GM12872 (cell line): Measurements from ENCODE around the gene MRGPRD.
A peak's percentile ranks its signal among the peaks of the same experiment; 100 is the strongest.

Experiments
- CTCF ChIP-seq: IDR thresholded peaks from 3 replicates; pipeline ENCODE4 v1.5.1; 2011; ENCODE audit warnings: low read depth, mild to moderate bottlenecking, low read length, moderate library complexity; ENCODE audit not compliant: insufficient read depth

Gene MRGPRD

GRCh38 chr11:68959465-68960293 is 21.1 kb downstream of the MRGPRD start:
- no peak for TF ChIP-seq CTCF

GRCh38 chr11:68958211-68958610 is 22.6 kb downstream of the MRGPRD start:
- no peak for TF ChIP-seq CTCF

GRCh38 chr11:68956547-68957254 is 24.1 kb downstream of the MRGPRD start:
- TF ChIP-seq CTCF, result no peak

GRCh38 chr11:68956142-68956541 is 24.6 kb downstream of the MRGPRD start:
- peak; percentile 22; the same call in 1 of the 3 replicates for TF ChIP-seq CTCF

GRCh38 chr11:68955607-68955958 is 25.2 kb downstream of the MRGPRD start:
- TF ChIP-seq CTCF, result no peak

GRCh38 chr11:68954836-68955606 is 25.8 kb downstream of the MRGPRD start:
- TF ChIP-seq CTCF, result no peak

GRCh38 chr11:68950762-68951161 is 30.0 kb downstream of the MRGPRD start:
- no peak for TF ChIP-seq CTCF
